ENCODE data around the gene TAS2R9.

DNA sequence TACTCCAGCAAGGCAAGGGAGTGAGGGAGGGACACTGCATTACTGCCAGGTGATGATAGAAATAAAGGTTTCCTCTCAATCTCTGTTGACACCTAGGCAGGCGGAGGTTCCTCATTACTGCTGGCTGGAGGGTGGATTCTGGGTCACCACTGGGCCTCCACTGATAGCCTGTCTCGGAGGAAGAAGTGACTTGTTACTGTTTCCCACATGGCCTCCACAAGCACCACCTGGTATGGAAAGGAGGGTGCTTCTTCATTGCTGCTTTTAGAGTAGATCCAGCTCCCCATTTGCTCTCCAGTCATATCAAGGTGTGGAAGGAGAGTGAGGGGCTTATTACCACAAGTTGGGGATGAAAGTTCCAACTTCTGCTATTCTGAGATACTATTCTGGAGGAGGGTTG lies 32.9 kb upstream of the TAS2R9 start:
- no peak for TF ChIP-seq POLR2AphosphoS5 (IDR thresholded peaks at IDR 0.05)
- TF ChIP-seq, protein P1, sequence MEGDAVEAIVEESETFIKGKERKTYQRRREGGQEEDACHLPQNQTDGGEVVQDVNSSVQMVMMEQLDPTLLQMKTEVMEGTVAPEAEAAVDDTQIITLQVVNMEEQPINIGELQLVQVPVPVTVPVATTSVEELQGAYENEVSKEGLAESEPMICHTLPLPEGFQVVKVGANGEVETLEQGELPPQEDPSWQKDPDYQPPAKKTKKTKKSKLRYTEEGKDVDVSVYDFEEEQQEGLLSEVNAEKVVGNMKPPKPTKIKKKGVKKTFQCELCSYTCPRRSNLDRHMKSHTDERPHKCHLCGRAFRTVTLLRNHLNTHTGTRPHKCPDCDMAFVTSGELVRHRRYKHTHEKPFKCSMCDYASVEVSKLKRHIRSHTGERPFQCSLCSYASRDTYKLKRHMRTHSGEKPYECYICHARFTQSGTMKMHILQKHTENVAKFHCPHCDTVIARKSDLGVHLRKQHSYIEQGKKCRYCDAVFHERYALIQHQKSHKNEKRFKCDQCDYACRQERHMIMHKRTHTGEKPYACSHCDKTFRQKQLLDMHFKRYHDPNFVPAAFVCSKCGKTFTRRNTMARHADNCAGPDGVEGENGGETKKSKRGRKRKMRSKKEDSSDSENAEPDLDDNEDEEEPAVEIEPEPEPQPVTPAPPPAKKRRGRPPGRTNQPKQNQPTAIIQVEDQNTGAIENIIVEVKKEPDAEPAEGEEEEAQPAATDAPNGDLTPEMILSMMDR (IDR thresholded peaks at IDR 0.05): no peak
